ENCODE results near the gene UQCC5. TPM values are rescaled to one million over a fixed set of nuclear protein-coding genes. Genes with fewer than 3 reads are reported as not detected.

Gene UQCC5
- total RNA-seq, 1 donor from 2014 or later = 13.7 TPM

DNA sequence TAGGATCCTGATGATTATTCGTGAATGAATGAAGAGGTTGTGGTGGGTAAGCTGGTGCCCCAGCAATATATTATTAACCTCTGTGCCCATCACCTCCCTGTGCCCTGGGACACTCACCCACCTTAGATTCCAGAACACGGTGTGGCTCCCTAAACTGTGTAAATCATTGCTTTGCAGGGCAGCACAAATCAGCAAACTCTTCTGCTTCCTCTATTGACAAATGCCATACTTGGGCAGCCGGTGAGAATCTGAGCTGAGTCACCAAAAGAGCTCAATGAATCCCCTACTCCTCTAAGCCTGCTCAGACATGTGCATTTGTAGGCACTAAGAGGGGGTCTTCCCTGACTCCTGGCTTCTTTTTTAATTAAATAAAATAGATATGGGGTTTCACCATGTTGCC lies 15.7 kb downstream of the UQCC5 start:
- no peak overlapping the region for H3K4me3 Mint-ChIP-seq (ENCODE audit: unreplicated experiment)
- no peaks in the 10 kb centered on the region for H3K9me3 Mint-ChIP-seq (ENCODE audit: low read depth)
- peak overlapping the region; percentile 59 for H3K27ac Mint-ChIP-seq (ENCODE audit: unreplicated experiment)
- TF ChIP-seq, protein P1, sequence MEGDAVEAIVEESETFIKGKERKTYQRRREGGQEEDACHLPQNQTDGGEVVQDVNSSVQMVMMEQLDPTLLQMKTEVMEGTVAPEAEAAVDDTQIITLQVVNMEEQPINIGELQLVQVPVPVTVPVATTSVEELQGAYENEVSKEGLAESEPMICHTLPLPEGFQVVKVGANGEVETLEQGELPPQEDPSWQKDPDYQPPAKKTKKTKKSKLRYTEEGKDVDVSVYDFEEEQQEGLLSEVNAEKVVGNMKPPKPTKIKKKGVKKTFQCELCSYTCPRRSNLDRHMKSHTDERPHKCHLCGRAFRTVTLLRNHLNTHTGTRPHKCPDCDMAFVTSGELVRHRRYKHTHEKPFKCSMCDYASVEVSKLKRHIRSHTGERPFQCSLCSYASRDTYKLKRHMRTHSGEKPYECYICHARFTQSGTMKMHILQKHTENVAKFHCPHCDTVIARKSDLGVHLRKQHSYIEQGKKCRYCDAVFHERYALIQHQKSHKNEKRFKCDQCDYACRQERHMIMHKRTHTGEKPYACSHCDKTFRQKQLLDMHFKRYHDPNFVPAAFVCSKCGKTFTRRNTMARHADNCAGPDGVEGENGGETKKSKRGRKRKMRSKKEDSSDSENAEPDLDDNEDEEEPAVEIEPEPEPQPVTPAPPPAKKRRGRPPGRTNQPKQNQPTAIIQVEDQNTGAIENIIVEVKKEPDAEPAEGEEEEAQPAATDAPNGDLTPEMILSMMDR (IDR thresholded peaks at IDR 0.05) = no peak
- no peaks in the 10 kb centered on the region for H3K27me3 Mint-ChIP-seq (ENCODE audit: low read depth)
- DNase-seq (ENCODE audit: low spot score) = no peak
- H3K4me1 Mint-ChIP-seq (ENCODE audit: low read depth) = no peaks in the 10 kb centered on the region
- peaks cover 16% of the 10 kb centered on the region for H3K36me3 Mint-ChIP-seq (ENCODE audit: low read depth)

DNA sequence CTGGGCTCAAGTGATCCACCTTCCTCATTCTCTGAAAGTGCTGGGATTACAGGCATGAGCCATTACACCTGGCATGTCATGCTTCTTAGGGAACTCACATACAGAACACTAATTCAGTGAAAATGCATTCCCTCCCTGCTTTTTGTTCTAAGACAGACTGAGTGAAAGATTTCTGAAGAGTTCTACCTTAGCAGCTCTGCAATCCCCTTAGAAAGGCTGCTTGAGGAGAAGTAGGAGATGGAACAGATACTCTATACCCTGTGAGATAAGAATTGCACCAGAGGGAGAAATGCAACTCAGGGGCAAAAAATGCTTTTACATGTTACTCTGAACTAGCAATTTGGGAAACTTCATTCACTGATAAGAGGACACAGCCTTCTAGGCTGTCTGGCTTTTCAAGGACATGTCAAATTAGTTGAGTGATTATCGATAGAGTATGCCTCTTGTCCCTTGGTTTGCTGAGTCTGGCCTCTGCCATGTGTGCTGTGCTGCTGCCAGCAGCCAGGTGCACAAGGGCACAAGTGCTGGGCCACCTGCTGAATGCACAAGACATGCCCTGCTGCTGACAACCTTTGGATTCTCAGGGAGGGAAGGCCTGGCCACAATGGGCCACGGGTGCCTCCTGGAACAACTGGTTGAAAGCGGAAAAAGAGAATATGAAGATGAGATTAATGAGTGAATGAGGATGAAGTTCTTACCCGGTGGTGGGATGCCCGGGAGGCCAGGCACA lies 17.8 kb downstream of the UQCC5 start:
- Mint-ChIP-seq H3K27ac (ENCODE audit: unreplicated experiment) (no peak overlapping the region), H3K27me3 (ENCODE audit: low read depth) (no peaks in the 10 kb centered on the region), H3K4me1 (ENCODE audit: low read depth) (no peaks in the 10 kb centered on the region), H3K4me3 (ENCODE audit: unreplicated experiment) (no peak overlapping the region), H3K36me3 (ENCODE audit: low read depth) (peaks cover 17% of the 10 kb centered on the region), H3K9me3 (ENCODE audit: low read depth) (no peaks in the 10 kb centered on the region)
- DNase-seq (ENCODE audit: low spot score) = no peak
- TF ChIP-seq, protein P1 (IDR thresholded peaks at IDR 0.05) = no peak

DNA sequence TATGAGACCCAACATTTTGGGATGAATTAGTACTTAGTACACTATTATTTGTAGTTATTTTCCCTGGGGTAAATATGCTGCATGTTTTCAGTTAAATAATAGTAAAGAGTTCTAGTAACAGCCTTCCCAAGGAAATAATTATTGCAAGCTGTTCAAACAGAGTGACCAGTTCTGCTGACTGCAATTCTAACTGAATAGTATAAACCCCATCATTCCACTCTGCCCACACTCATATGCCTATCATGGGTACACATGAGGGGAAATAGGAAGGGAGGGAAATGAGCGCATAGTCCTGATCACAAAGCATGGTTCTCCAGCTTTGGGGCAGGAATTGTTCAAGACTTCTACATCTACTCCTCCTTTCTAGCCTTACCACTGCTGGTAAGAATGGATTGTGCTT lies 18.7 kb downstream of the UQCC5 start:
- no peak for DNase-seq (ENCODE audit: low spot score)
- H3K36me3 Mint-ChIP-seq (ENCODE audit: low read depth) = peaks cover 18% of the 10 kb centered on the region
- no peaks in the 10 kb centered on the region for H3K9me3 Mint-ChIP-seq (ENCODE audit: low read depth)
- H3K4me3 Mint-ChIP-seq (ENCODE audit: unreplicated experiment) = no peak overlapping the region
- no peaks in the 10 kb centered on the region for H3K27me3 Mint-ChIP-seq (ENCODE audit: low read depth)
- TF ChIP-seq, protein P1 (IDR thresholded peaks at IDR 0.05) = no peak
- no peaks in the 10 kb centered on the region for H3K4me1 Mint-ChIP-seq (ENCODE audit: low read depth)
- H3K27ac Mint-ChIP-seq (ENCODE audit: unreplicated experiment) = no peak overlapping the region

DNA sequence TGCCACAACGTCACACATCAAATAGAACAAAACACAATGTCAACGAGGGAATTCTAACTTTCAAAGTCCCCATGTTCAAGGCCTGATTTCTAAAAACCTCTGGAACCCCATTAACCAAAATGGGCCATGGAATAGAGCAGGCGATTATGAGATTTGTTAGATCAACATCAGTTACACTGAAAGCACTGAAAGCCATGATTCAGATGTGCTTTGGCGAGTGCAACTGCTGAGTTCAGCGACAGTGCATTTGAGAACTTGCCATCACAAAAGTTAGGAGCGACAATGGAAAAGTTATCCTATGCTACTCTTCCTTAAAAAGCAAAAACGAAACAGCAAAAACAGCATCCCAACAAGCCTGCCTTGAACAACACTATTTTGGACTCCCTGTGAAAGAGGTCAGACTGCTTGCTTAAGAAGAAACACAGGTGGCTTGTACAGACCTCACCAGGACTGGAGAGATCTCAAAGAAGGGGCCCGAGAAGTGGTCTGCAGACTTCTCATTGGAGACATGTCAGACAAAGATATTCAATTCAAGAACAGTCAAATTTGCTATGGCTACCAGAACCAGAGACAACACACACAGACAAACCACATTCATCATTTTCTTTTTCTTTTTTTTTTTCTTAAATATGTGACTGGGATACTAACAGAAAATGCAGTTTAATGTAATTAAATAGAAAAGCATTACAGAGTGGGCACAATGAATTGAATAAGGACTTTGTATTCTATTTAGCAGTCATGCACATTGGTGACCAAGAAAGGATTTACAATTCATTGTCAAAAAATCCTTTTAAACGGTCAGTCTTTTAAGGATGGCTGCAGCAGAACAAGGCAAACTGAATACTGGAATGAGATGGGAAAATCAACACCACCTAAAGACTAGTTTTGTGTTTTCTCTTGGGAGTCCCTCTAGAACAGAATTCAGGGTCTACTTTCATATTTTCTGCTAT lies 20.9 kb downstream of the UQCC5 start:
- H3K36me3 Mint-ChIP-seq (ENCODE audit: low read depth) = peaks cover 24% of the 10 kb centered on the region
- H3K9me3 Mint-ChIP-seq (ENCODE audit: low read depth) = no peaks in the 10 kb centered on the region
- H3K4me3 Mint-ChIP-seq (ENCODE audit: unreplicated experiment) = no peak overlapping the region
- H3K4me1 Mint-ChIP-seq (ENCODE audit: low read depth) = no peaks in the 10 kb centered on the region
- no peaks in the 10 kb centered on the region for H3K27me3 Mint-ChIP-seq (ENCODE audit: low read depth)
- TF ChIP-seq, protein P1 (IDR thresholded peaks at IDR 0.05) = no peak
- DNase-seq (ENCODE audit: low spot score) = no peak
- no peak overlapping the region for H3K27ac Mint-ChIP-seq (ENCODE audit: unreplicated experiment)

DNA sequence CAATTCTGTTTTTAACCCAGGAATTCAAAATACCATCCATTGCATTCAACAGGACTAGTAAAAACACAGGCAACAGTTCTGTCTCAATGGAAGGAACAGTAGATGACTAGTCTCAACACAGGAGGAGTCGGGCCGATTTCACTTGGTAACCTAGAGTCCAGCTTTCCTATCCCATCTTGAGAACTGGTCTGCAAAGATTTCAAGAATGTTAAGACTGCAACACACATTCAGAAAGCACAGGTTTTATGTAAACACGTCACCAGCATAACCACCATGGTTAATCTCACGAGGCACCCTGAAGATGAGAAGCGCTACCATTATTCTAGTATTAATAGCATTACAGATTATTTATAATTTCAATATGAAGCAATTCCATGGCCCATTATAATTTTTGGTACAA lies 22.0 kb downstream of the UQCC5 start:
- Mint-ChIP-seq H3K27ac (ENCODE audit: unreplicated experiment) (no peak overlapping the region), H3K27me3 (ENCODE audit: low read depth) (no peaks in the 10 kb centered on the region)

More for the DNA sequence above, 22.0 kb downstream of the UQCC5 start:
- DNase-seq (ENCODE audit: low spot score) = no peak
- Mint-ChIP-seq H3K9me3 (ENCODE audit: low read depth) (no peaks in the 10 kb centered on the region), H3K4me3 (ENCODE audit: unreplicated experiment) (no peak overlapping the region), H3K36me3 (ENCODE audit: low read depth) (peaks cover 32% of the 10 kb centered on the region), H3K4me1 (ENCODE audit: low read depth) (no peaks in the 10 kb centered on the region)
- TF ChIP-seq, protein P1 (IDR thresholded peaks at IDR 0.05) = no peak
